Neural progenitor cell (in vitro differentiated cells): ENCODE measurements around the gene HERC3.

Experiments
- CTCF ChIP-seq: fragments of 200-600 bp; sonication (generic); IDR thresholded peaks from 2 replicates; pipeline ENCODE4 v1.5.1; 2017; ENCODE audit warnings: antibody characterized with exemption, mild to moderate bottlenecking
- EZH2 ChIP-seq: fragments of 200-600 bp; sonication (generic); IDR thresholded peaks from 2 replicates; pipeline ENCODE4 v1.6.1; 2017; ENCODE audit warnings: antibody characterized with exemption, mild to moderate bottlenecking, moderate library complexity
- EZH2phosphoT487 ChIP-seq: fragments of 200-600 bp; sonication (generic); IDR thresholded peaks from 2 replicates; pipeline ENCODE4 v1.6.1; 2017; ENCODE audit warnings: antibody characterized with exemption

DNA sequence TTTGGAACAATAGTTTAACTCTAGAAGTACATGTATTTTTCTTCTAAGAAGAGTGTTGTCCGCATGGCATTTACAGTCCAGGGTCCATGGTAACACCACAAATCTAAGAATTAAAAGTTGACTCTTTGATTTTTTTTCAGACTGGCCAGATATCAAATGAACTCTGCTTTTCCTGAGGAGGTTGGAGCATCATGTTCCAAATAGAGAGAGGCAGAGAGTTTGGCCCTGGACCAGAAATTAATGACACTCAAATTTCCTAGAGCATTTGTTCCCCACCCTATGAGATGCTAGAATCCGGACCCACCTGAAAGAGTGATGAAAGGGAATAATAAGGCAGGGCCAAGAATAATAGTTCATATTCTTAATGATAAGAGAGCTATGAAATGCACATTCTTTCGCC is 152.3 kb downstream of the HERC3 start:
- no peak for TF ChIP-seq CTCF
- TF ChIP-seq EZH2phosphoT487: no peak
- no peak for TF ChIP-seq EZH2
